Endothelial cell of umbilical vein (primary cell): Measurements from ENCODE around the gene OR6V1. TPM values are rescaled to one million over a fixed set of nuclear protein-coding genes. Genes with fewer than 3 reads are reported as not detected.
"Not testable (repeated sequence)": the region's sequence is repeated elsewhere in the genome, so short reads cannot be mapped to it uniquely, and the experiment has no call there.

Experiments
- BruUV-seq: library from RNA; stranded (reverse); fragments of 400-500 nt; replicated peaks from 2 replicates; lab custom pipeline; 2021; lab: Mats Ljungman, UMichigan
- CTCF ChIA-PET: fragments of 300-600, 350-600 bp; sonication (Branson Sonifier 250); formaldehyde crosslinking; loops from one replicate; lab custom pipeline; 2021; ENCODE audit warnings: antibody characterized with exemption, inconsistent platforms; lab: Charles Lee
- POLR2A ChIA-PET: fragments of 300-600, 350-600 bp; sonication (Branson Sonifier 250); formaldehyde crosslinking; loops from one replicate; lab custom pipeline; 2021; ENCODE audit warnings: antibody characterized with exemption, inconsistent platforms; lab: Charles Lee
- DNase-seq: peaks from one replicate; pipeline ENCODE4 v3.0.0-alpha.2; 2011; ENCODE audit warnings: low read depth, low spot score
- FAIRE-seq: peaks from 2 replicates; lab custom pipeline; 2011; peaks lifted over from hg19 to GRCh38; lab: Jason Lieb, UNC
- H2AFZ ChIP-seq: 2 replicates; pipeline ENCODE4 v1.6.0; 2012; ENCODE audit warnings: low read depth, low read length, control low read depth, inconsistent platforms
- H3K27ac ChIP-seq: 2 replicates; pipeline ENCODE4 v1.5.1; 2011; ENCODE audit warnings: low read depth, mild to moderate bottlenecking, control low read depth, low read length, moderate library complexity; ENCODE audit not compliant: insufficient read depth
- H3K27me3 ChIP-seq, 2 experiments: 2 replicates each; pipeline versions ENCODE4 v1.6.0 to v1.6.1; 2011; ENCODE audit warnings: low read length in 2 of 2, mixed read lengths in 1 of 2; ENCODE audit not compliant: control insufficient read depth in 2 of 2, insufficient read depth in 2 of 2
- H3K36me3 ChIP-seq, 2 experiments: 2 replicates in 1 of 2; 3 replicates in 1 of 2; pipeline ENCODE4 v1.5.1; 2011; ENCODE audit warnings: low read length in 2 of 2, mild to moderate bottlenecking in 1 of 2, moderate library complexity in 1 of 2; ENCODE audit not compliant: control insufficient read depth in 2 of 2, insufficient read depth in 2 of 2; ENCODE audit errors: extremely low read depth in 1 of 2
- H3K4me1 ChIP-seq: 3 replicates; pipeline ENCODE4 v1.5.1; 2011; ENCODE audit warnings: mild to moderate bottlenecking, low read length; ENCODE audit not compliant: control insufficient read depth, insufficient read depth; ENCODE audit errors: extremely low read depth
- H3K4me2 ChIP-seq: 2 replicates; pipeline ENCODE4 v1.6.1; 2011; ENCODE audit warnings: low read length, control low read depth, mixed read lengths; ENCODE audit not compliant: insufficient read depth
- H3K4me3 ChIP-seq, 3 experiments: fragments of 200-600 bp in 1 of 3; sonication (generic), shearing (Covaris generic) in 1 of 3; replicated peaks in 1 of 3; 2 replicates each; pipeline ENCODE4 v1.5.1; 2011 to 2016; ENCODE audit warnings: control low read depth in 3 of 3, low read length in 3 of 3, mild to moderate bottlenecking in 2 of 3, inconsistent platforms in 1 of 3, low read depth in 1 of 3, moderate library complexity in 1 of 3; ENCODE audit not compliant: insufficient read depth in 1 of 3
- H3K79me2 ChIP-seq: 2 replicates; pipeline ENCODE4 v1.6.0; 2012; ENCODE audit warnings: low read length, inconsistent platforms; ENCODE audit not compliant: control insufficient read depth, insufficient read depth
- H3K9ac ChIP-seq: replicated peaks from 2 replicates; pipeline ENCODE3; 2011; ENCODE audit warnings: low read length, control low read depth; ENCODE audit not compliant: insufficient read depth; ENCODE audit errors: extremely low read depth
- H3K9me1 ChIP-seq: replicated peaks from 3 replicates; pipeline ENCODE4 v1.6.0; 2011; ENCODE audit warnings: mild to moderate bottlenecking, low read length; ENCODE audit not compliant: control insufficient read depth, insufficient read depth; ENCODE audit errors: extremely low read depth
- H3K9me3 ChIP-seq: replicated peaks from 2 replicates; pipeline ENCODE4 v1.5.1; 2012; ENCODE audit warnings: low read length, inconsistent platforms; ENCODE audit not compliant: control insufficient read depth, insufficient read depth
- H4K20me1 ChIP-seq: replicated peaks from 2 replicates; pipeline ENCODE3; 2011; ENCODE audit warnings: mild to moderate bottlenecking, low read length; ENCODE audit not compliant: control insufficient read depth, insufficient read depth; ENCODE audit errors: extremely low read depth
- EZH2 ChIP-seq: IDR thresholded peaks from 2 replicates; pipeline ENCODE4 v1.6.1; 2012; ENCODE audit warnings: borderline replicate concordance, low read depth, mild to moderate bottlenecking, moderate library complexity, low read length, inconsistent platforms; ENCODE audit not compliant: severe bottlenecking
- FOS ChIP-seq: IDR thresholded peaks from 2 replicates; pipeline ENCODE4 v1.6.1; 2011; ENCODE audit warnings: mild to moderate bottlenecking, low read length, moderate library complexity, borderline replicate concordance; ENCODE audit not compliant: insufficient read depth
- GATA2 ChIP-seq: IDR thresholded peaks from 2 replicates; pipeline ENCODE4 v1.7.0; 2011; ENCODE audit warnings: low read depth, mild to moderate bottlenecking, moderate library complexity, mixed read lengths, low read length; ENCODE audit not compliant: insufficient read length, insufficient read depth
- JUN ChIP-seq: IDR thresholded peaks from 2 replicates; pipeline ENCODE4 v1.6.1; 2011; ENCODE audit warnings: borderline replicate concordance, low read depth; ENCODE audit not compliant: insufficient read length, insufficient read depth
- MYC ChIP-seq: IDR thresholded peaks from one replicate; pipeline ENCODE4 v1.6.1; 2011; ENCODE audit warnings: mild to moderate bottlenecking, low read depth, low read length
- POLR2A ChIP-seq: IDR thresholded peaks from 2 replicates; pipeline ENCODE4 v1.6.1; 2012; ENCODE audit warnings: low read depth, mild to moderate bottlenecking, control low read depth, low read length
- POLR2AphosphoS5 ChIP-seq: IDR thresholded peaks from 2 replicates; pipeline ENCODE4 v1.6.1; 2012; ENCODE audit warnings: low read depth, mild to moderate bottlenecking, control low read depth, low read length, moderate library complexity; ENCODE audit not compliant: insufficient read depth
- dilution Hi-C: fragments of 300-500 bp; cut with MboI; formaldehyde crosslinking; loops from one replicate; pipeline ENCODE4 v1.15.0; 2019; ENCODE audit warnings: low sequenced_read_pairs; ENCODE audit not compliant: extremely low pct_ligation_motif_present
- intact Hi-C: fragments of 100-400 bp; cut with micrococcal nuclease; formaldehyde crosslinking; loops from one replicate; pipeline ENCODE4 v1.10.0; 2022
- polyA plus RNA-seq, 4 experiments: library from polyadenylated mRNA; depleted of rRNA in 3 of 4; stranded (reverse) in 3 of 4; unstranded in 1 of 4; fragments of >200 nt; gene quantifications; 2 replicates each; pipeline versions ENCODE4 v1.2.1 to v1.2.3, GENCODE V29; 2011 to 2012; ENCODE audit warnings: missing spikeins in 1 of 4
- total RNA-seq: library from RNA; stranded (reverse); gene quantifications from 2 replicates; pipeline ENCODE4 v1.2.3, GENCODE V29; 2021
- TF ChIP-seq, protein P1 (sequence below), 2 donors: IDR thresholded peaks; 1 replicate in 1 of 2; 2 replicates in 1 of 2; pipeline ENCODE4 v1.5.1; 2011; ENCODE audit warnings: low read length in 2 of 2, mild to moderate bottlenecking in 2 of 2, moderate library complexity in 2 of 2, control low read depth in 1 of 2, inconsistent platforms in 1 of 2, low read depth in 1 of 2; ENCODE audit not compliant: insufficient read depth in 1 of 2; ENCODE audit errors: extremely low read depth in 1 of 2
- TF ChIP-seq, protein P2 (sequence below): IDR thresholded peaks from 2 replicates; pipeline ENCODE4 v1.6.1; 2011; ENCODE audit not compliant: insufficient read depth, insufficient read length

Gene OR6V1
- total and polyA plus RNA-seq, 2 donors (not counting 3 experiments of a cell fraction or from before 2014, with no cell fraction given) = not detected

DNA sequence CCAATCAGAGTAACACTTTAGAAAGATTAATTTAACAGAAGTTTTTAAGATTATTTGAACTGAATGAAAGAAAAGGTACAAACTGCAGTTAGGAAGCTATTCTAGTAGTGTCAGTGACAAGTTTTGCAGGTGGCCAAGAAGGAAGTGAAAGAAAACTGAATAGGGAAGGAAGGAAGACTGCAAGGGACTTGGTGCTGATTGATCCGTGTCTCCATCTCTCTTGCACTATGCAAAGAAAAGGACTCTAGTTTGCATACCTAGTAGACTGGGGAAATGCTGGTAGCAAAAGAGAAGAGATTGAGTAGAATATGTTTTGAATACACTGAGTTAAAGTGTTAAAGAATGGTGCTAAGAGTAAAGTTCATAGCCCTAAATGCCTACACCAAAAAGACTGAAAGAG, 33.0 kb downstream of the OR6V1 start:
- Histone ChIP-seq H3K27ac (no peak overlapping the region), H3K27me3 (no peaks in the 10 kb centered on the region), H3K36me3 (no peaks in the 10 kb centered on the region), H3K79me2 (no peaks in the 10 kb centered on the region), H2AFZ (no peak overlapping the region), H3K9ac (no peak overlapping the region), H3K9me3 (no peaks in the 10 kb centered on the region), H3K4me3 (no peak overlapping the region), H3K9me1 (no peaks in the 10 kb centered on the region), H3K4me2 (no peak overlapping the region), H3K4me1 (no peaks in the 10 kb centered on the region), H4K20me1 (no peaks in the 10 kb centered on the region)
- dilution Hi-C loops = no loop called here
- ChIA-PET CTCF (interaction anchor here (2.0 kb wide), 1 partner anchor 130 kb away, joined by 5 read pairs; no protein-coding TSS in a partner anchor), POLR2A (no interaction called here)
- DNase-seq (no peak), FAIRE-seq (no peak)
- BruUV-seq = no TSS peak
- intact Hi-C loops = no loop called here
- TF ChIP-seq MYC = no peak
- no peak for TF ChIP-seq POLR2A
- no peak for TF ChIP-seq EZH2
- TF ChIP-seq JUN = no peak
- TF ChIP-seq POLR2AphosphoS5 = no peak
- TF ChIP-seq, protein P1, sequence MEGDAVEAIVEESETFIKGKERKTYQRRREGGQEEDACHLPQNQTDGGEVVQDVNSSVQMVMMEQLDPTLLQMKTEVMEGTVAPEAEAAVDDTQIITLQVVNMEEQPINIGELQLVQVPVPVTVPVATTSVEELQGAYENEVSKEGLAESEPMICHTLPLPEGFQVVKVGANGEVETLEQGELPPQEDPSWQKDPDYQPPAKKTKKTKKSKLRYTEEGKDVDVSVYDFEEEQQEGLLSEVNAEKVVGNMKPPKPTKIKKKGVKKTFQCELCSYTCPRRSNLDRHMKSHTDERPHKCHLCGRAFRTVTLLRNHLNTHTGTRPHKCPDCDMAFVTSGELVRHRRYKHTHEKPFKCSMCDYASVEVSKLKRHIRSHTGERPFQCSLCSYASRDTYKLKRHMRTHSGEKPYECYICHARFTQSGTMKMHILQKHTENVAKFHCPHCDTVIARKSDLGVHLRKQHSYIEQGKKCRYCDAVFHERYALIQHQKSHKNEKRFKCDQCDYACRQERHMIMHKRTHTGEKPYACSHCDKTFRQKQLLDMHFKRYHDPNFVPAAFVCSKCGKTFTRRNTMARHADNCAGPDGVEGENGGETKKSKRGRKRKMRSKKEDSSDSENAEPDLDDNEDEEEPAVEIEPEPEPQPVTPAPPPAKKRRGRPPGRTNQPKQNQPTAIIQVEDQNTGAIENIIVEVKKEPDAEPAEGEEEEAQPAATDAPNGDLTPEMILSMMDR (IDR thresholded peaks at IDR 0.05; ENCODE audit: extremely low read depth in 1 of 2, insufficient read depth in 1 of 2, low read depth in 1 of 2, low read length in 2 of 2) = no peak
- TF ChIP-seq FOS = no peak
- TF ChIP-seq, protein P2, sequence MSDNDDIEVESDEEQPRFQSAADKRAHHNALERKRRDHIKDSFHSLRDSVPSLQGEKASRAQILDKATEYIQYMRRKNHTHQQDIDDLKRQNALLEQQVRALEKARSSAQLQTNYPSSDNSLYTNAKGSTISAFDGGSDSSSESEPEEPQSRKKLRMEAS = no peak
- TF ChIP-seq GATA2 = no peak

DNA sequence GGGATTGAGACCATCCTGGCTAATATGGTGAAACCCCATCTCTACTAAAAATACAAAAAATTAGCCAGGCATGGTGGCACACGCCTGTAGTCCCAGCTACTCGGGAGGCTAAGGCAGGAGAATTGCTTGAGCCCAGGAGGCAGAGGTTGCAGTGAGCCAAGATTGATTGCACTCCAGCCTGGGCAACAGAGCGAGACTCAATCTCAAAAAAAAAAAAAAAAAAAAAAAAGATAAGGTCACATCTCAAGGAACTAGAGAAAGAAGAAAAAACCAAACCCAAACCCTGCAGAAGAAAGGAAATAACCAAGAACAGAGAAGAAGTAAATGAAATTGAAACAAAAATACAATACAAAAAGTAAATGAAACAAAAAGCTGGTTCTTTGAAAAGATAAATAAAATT, 33.5 kb downstream of the OR6V1 start:
- H3K4me3 ChIP-seq, H3K27ac ChIP-seq, BruUV-seq, DNase-seq, H3K27me3 ChIP-seq, intact Hi-C loops, H3K36me3 ChIP-seq, H3K79me2 ChIP-seq, H3K9ac ChIP-seq, H2AFZ ChIP-seq, dilution Hi-C loops, H4K20me1 ChIP-seq, H3K9me3 ChIP-seq, POLR2A ChIA-PET, FAIRE-seq, H3K4me1 ChIP-seq, H3K9me1 ChIP-seq, H3K4me2 ChIP-seq: not testable (repeated sequence)
- CTCF ChIA-PET = interaction anchor here (0.8 to 2.0 kb wide), 2 partner anchors 13 to 130 kb away, joined by 3 to 5 read pairs; no protein-coding TSS in a partner anchor

DNA sequence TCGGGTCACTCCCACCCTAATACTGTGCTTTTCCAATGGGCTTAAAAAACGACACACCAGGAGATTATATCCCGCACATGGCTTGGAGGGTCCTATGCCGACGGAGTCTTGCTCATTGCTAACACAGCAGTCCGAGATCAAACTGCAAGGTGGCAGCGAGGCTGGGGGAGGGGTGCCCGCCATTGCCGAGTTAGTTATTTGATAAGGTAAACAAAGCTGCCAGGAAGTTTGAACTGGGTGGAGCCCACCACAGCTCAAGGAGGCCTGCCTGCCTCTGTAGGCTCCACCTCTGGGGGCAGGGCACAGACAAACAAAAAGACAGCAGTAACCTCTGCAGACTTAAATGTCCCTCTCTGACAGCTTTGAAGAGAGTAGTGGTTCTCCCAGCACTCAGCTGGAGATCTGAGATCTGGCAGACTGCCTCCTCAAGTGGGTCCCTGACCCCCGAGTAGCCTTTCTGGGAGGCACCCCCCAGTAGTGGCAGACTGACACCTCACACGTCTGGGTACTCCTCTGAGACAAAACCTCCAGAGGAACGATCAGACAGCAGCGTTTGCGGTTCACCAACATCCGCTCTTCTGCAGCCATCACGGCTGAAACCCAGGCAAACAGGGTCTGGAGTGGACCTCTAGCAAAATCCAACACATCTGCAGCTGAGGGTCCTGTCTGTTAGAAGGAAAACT, 36.5 kb downstream of the OR6V1 start:
- H3K4me1 ChIP-seq, H2AFZ ChIP-seq, H3K27me3 ChIP-seq, H3K4me3 ChIP-seq, dilution Hi-C loops, BruUV-seq, FAIRE-seq, H4K20me1 ChIP-seq, H3K4me2 ChIP-seq, DNase-seq, H3K9me3 ChIP-seq, H3K9me1 ChIP-seq, H3K36me3 ChIP-seq, intact Hi-C loops, H3K9ac ChIP-seq, POLR2A ChIA-PET, H3K27ac ChIP-seq, H3K79me2 ChIP-seq: not testable (repeated sequence)
- CTCF ChIA-PET = interaction anchor here (1.2 kb wide), 1 partner anchor 126 kb away, joined by 4 read pairs; no protein-coding TSS in a partner anchor
